Neural cell (in vitro differentiated cells): ENCODE results near the gene HIVEP2.

Experiments used
- EP300 ChIP-seq: fragments of 450-650 bp; conservative IDR thresholded peaks from 2 replicates; pipeline ENCODE4 v1.6.1; 2014; ENCODE audit warnings: antibody characterized with exemption, mild to moderate bottlenecking, moderate library complexity; ENCODE audit not compliant: poor library complexity, severe bottlenecking
- EZH2 ChIP-seq: fragments of 200-600, 300-800 bp; shearing (Covaris generic), sonication (generic); IDR thresholded peaks from 2 replicates; pipeline ENCODE4 v1.6.1; 2014; ENCODE audit warnings: antibody characterized with exemption, low read length, borderline replicate concordance, mild to moderate bottlenecking; ENCODE audit not compliant: insufficient read depth, poor library complexity, severe bottlenecking
- MXI1 ChIP-seq: fragments of 450-650 bp; conservative IDR thresholded peaks from 2 replicates; pipeline ENCODE4 v1.6.1; 2014; ENCODE audit warnings: antibody characterized with exemption, mild to moderate bottlenecking; ENCODE audit not compliant: poor library complexity, severe bottlenecking
- POLR2AphosphoS5 ChIP-seq: IDR thresholded peaks from 2 replicates; pipeline ENCODE4 v1.6.1; 2012
- RAD21 ChIP-seq: fragments of 450-650 bp; conservative IDR thresholded peaks from 2 replicates; pipeline ENCODE4 v1.6.1; 2014; ENCODE audit warnings: antibody characterized with exemption, mild to moderate bottlenecking, moderate library complexity
- SMC3 ChIP-seq: fragments of 450-650 bp; conservative IDR thresholded peaks from 2 replicates; pipeline ENCODE4 v1.6.1; 2014; ENCODE audit warnings: antibody characterized with exemption, mild to moderate bottlenecking, moderate library complexity; ENCODE audit not compliant: poor library complexity
- TAF1 ChIP-seq: IDR thresholded peaks from 2 replicates; pipeline ENCODE4 v1.6.1; 2012; ENCODE audit warnings: low read depth
- TF ChIP-seq, protein P1 (sequence below): fragments of 450-650 bp; IDR thresholded peaks from 2 replicates; pipeline ENCODE4 v1.5.1; 2014; ENCODE audit warnings: antibody characterized with exemption, mild to moderate bottlenecking, moderate library complexity; ENCODE audit not compliant: poor library complexity, severe bottlenecking
- TF ChIP-seq, protein P2 (sequence below): IDR thresholded peaks from 2 replicates; pipeline ENCODE4 v1.6.1; 2012; ENCODE audit warnings: borderline replicate concordance

DNA sequence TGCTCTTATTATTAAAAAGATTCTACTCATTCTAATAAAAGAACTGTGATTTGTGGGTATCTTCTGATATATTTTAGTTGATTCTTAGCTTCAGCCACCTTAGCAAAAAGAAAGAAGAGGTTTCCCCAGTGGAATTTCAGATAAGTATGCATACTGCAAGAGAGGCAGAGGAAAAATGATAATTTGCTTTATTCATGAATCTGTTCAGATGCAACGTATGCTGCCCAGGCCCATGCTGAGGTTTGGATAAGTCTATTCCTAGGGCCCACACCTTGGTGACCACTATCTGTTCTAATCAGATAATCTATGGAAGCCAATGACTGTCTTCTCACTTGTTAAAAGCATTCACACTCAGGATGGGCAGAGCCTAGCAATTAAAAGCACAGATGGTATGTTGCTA lies 194.0 kb downstream of the HIVEP2 start:
- TF ChIP-seq, protein P1, sequence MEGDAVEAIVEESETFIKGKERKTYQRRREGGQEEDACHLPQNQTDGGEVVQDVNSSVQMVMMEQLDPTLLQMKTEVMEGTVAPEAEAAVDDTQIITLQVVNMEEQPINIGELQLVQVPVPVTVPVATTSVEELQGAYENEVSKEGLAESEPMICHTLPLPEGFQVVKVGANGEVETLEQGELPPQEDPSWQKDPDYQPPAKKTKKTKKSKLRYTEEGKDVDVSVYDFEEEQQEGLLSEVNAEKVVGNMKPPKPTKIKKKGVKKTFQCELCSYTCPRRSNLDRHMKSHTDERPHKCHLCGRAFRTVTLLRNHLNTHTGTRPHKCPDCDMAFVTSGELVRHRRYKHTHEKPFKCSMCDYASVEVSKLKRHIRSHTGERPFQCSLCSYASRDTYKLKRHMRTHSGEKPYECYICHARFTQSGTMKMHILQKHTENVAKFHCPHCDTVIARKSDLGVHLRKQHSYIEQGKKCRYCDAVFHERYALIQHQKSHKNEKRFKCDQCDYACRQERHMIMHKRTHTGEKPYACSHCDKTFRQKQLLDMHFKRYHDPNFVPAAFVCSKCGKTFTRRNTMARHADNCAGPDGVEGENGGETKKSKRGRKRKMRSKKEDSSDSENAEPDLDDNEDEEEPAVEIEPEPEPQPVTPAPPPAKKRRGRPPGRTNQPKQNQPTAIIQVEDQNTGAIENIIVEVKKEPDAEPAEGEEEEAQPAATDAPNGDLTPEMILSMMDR = no peak
- no peak for TF ChIP-seq POLR2AphosphoS5
- no peak for TF ChIP-seq TAF1
- no peak for TF ChIP-seq EZH2
- TF ChIP-seq, protein P2, sequence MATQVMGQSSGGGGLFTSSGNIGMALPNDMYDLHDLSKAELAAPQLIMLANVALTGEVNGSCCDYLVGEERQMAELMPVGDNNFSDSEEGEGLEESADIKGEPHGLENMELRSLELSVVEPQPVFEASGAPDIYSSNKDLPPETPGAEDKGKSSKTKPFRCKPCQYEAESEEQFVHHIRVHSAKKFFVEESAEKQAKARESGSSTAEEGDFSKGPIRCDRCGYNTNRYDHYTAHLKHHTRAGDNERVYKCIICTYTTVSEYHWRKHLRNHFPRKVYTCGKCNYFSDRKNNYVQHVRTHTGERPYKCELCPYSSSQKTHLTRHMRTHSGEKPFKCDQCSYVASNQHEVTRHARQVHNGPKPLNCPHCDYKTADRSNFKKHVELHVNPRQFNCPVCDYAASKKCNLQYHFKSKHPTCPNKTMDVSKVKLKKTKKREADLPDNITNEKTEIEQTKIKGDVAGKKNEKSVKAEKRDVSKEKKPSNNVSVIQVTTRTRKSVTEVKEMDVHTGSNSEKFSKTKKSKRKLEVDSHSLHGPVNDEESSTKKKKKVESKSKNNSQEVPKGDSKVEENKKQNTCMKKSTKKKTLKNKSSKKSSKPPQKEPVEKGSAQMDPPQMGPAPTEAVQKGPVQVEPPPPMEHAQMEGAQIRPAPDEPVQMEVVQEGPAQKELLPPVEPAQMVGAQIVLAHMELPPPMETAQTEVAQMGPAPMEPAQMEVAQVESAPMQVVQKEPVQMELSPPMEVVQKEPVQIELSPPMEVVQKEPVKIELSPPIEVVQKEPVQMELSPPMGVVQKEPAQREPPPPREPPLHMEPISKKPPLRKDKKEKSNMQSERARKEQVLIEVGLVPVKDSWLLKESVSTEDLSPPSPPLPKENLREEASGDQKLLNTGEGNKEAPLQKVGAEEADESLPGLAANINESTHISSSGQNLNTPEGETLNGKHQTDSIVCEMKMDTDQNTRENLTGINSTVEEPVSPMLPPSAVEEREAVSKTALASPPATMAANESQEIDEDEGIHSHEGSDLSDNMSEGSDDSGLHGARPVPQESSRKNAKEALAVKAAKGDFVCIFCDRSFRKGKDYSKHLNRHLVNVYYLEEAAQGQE = no peak
- no peak for TF ChIP-seq EP300
- TF ChIP-seq SMC3 = no peak
- TF ChIP-seq MXI1 = no peak
- no peak for TF ChIP-seq RAD21
